ENCODE results near the gene VSTM4.

DNA sequence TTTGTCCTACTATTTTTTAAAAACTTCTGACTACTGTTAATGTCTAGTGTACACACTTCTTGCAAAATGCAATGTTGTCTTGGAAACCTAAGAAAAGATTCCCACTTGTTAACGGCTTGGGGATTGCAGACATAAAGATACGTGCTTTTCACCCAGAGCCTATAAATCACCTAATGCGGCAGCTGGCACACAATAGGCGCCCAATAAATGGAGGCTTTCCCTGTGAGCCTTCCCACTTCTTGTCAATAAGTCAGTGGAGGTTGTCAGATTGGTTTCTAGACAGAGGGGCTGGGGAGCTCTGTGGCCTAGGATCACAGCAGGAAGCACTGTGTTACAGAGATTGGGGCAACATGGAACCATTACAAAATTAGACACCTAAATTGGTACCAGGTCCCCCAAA, 74.7 kb downstream of the VSTM4 start:
- TF ChIP-seq, protein P1, sequence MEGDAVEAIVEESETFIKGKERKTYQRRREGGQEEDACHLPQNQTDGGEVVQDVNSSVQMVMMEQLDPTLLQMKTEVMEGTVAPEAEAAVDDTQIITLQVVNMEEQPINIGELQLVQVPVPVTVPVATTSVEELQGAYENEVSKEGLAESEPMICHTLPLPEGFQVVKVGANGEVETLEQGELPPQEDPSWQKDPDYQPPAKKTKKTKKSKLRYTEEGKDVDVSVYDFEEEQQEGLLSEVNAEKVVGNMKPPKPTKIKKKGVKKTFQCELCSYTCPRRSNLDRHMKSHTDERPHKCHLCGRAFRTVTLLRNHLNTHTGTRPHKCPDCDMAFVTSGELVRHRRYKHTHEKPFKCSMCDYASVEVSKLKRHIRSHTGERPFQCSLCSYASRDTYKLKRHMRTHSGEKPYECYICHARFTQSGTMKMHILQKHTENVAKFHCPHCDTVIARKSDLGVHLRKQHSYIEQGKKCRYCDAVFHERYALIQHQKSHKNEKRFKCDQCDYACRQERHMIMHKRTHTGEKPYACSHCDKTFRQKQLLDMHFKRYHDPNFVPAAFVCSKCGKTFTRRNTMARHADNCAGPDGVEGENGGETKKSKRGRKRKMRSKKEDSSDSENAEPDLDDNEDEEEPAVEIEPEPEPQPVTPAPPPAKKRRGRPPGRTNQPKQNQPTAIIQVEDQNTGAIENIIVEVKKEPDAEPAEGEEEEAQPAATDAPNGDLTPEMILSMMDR (conservative IDR thresholded peaks at IDR 0.05; ENCODE audit: low read depth, low read length): no peak
- TF ChIP-seq CEBPB (IDR thresholded peaks at IDR 0.05; ENCODE audit: low read depth, low read length): no peak
